MG63 (cell line): ENCODE results near the gene STRN4. TPM values are rescaled to one million over a fixed set of nuclear protein-coding genes. Genes with fewer than 3 reads are reported as not detected.

Source experiments
- DNase-seq: peaks from one replicate; pipeline ENCODE4 v3.0.0-alpha.2; 2020
- H3K27me3 ChIP-seq: fragments of 250-450 bp; sonication (Bioruptor Pico); 2 replicates; pipeline ENCODE4 v1.5.1; 2020; ENCODE audit warnings: mild to moderate bottlenecking, moderate library complexity
- H3K36me3 ChIP-seq: fragments of 250-450 bp; sonication (Bioruptor Pico); 2 replicates; pipeline ENCODE4 v1.5.1; 2020; ENCODE audit warnings: mild to moderate bottlenecking, moderate library complexity
- H3K4me3 ChIP-seq: fragments of 250-450 bp; sonication (Bioruptor Pico); 2 replicates; pipeline ENCODE4 v1.5.1; 2020; ENCODE audit warnings: mild to moderate bottlenecking, moderate library complexity
- H3K9me3 ChIP-seq: fragments of 250-450 bp; sonication (Bioruptor Pico); 2 replicates; pipeline ENCODE4 v1.5.1; 2020; ENCODE audit warnings: mild to moderate bottlenecking, moderate library complexity
- total RNA-seq: library from RNA; depleted of rRNA; stranded (reverse); fragments of >200 nt; shearing (Covaris generic); gene quantifications from 2 replicates; pipeline ENCODE4 v1.2.3, GENCODE V29; 2014; ENCODE audit warnings: low replicate concordance; rRNA removed

STRN4 gene
- total RNA-seq, 1 experiment from 2014 or later, result 81.7 TPM

DNA sequence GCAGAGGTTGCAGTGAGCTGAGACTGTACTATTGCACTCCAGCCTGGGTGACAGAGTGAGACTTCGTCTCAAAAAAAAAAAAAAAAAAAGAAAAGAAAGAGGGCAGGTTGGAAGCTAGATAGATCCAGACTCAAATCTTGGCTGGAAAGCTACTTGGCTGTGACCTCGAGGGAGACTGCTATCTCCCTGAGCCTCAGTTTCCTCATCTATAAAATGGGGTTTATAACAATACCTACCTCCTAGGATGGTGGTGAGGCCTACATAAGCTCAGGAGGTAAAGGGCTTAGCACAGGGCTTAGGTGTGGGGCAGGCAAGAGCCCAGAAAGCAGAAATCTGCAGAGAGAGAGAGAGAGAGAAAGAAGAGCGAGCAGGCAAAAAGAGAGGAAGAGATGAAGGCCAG lies 61.1 kb downstream of the STRN4 start:
- peaks cover 46% of the 10 kb centered on the region for H3K36me3 ChIP-seq
- no peak overlapping the region for H3K4me3 ChIP-seq
- H3K27me3 ChIP-seq, result no peaks in the 10 kb centered on the region

DNA sequence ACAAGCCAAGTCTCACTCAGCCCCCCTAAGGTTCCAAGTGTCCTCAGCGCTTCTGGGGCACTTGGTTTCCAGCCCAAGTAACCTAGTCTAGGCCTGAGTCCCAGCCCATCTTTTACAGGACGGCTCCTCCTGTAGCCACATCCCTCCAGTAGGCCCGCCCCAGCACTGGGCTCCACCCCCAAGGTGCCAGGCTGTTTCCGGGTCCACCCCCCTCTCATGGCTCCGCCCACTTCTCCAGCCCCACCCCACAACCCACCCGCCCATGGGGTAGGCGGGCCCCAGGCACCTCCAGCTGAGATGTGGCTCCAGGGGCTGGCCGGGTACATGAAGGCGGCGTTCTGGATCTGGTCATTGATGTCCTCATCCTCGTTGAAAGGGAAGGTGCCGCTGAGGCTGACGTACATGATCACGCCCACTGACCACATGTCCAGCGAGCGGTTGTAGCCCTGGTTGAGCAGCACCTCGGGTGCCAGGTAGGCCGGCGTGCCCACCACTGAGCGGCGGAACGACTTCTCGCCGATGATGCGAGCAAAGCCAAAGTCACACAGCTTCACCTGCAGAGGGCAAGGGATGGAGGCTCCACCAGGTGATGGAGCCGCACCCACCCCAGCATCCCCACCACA lies 68.0 kb downstream of the STRN4 start:
- Histone ChIP-seq H3K4me3 (no peak overlapping the region), H3K27me3 (no peaks in the 10 kb centered on the region), H3K9me3 (no peaks in the 10 kb centered on the region), H3K36me3 (peaks cover 49% of the 10 kb centered on the region)
- DNase-seq, result peak; percentile 36

More for the DNA sequence above, 61.1 kb downstream of the STRN4 start:
- no peak for DNase-seq
- no peaks in the 10 kb centered on the region for H3K9me3 ChIP-seq

DNA sequence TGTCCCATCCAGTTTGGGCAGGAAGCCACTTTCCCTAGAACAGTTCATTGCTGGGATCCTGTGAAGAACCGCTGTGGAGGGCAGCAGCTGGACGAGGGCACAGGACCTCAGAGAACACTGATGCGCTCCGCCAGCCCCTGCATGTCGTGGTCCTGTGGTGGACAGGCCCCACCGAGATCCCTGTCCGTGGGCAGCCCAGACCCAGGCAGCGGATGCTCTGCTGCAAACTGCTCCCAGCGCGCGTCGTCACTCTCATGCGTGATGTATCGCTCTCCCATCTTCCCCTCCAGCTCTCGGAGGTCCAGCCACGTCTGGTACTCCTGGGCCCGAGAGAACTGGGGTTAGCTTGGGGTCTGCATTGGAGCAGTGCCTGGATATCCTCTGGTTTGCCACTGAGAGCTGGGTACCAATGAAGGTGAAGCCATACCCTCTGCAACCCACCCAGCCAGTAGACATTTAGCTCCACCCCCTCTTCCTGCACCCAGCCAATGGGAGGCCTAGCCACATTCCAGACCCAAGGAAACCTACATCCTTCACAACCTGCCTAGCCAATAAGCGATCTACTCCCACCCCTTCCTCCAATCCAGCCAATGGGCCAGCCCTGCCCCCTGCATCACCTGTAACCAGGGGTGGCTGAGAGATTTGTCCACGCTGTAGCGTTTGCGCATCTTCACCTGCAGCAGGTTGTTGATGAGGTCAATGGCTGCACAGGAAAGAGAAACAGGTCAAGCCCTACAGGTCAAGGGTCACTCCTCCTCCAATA lies 71.7 kb downstream of the STRN4 start:
- peak; percentile 35 for DNase-seq
- no peak overlapping the region for H3K4me3 ChIP-seq

DNA sequence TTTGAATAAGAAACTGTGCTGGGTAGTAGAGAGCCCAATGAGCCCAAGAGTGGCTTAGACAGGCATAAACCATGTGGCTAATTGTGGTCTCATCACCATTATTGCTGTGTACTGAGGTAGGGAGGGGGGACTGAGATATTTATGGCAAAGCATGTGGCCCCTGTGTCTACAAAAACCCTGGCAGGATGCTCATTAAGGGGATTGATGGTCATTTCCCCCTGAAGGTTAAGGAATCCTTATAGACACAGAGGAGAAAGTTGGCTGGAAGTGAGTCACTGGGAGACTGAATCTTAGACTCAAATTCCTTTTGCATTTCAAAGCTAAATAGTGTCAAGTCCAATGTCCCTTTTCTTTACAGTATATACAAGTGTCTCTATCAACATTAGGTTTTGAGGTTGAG lies 75.4 kb downstream of the STRN4 start:
- peaks cover 18% of the 10 kb centered on the region for H3K36me3 ChIP-seq
- no peak overlapping the region for H3K4me3 ChIP-seq
- no peak for DNase-seq
- no peaks in the 10 kb centered on the region for H3K27me3 ChIP-seq
- no peaks in the 10 kb centered on the region for H3K9me3 ChIP-seq

More for the DNA sequence above, 71.7 kb downstream of the STRN4 start:
- Histone ChIP-seq H3K27me3 (no peaks in the 10 kb centered on the region), H3K9me3 (no peaks in the 10 kb centered on the region), H3K36me3 (peaks cover 34% of the 10 kb centered on the region)

Other genes with a start within 250 kb of the STRN4 start
- gene CALM3, start 145.1 kb downstream of the STRN4 start, total RNA-seq, result 90.4 and 116 TPM in 2 replicates
- gene PTGIR, start 121.4 kb downstream of the STRN4 start, total RNA-seq, result not detected in 2 replicates
- not detected in 2 replicates for gene GNG8, start 110.2 kb downstream of the STRN4 start, total RNA-seq
- gene DACT3, start 85.3 kb downstream of the STRN4 start, total RNA-seq, result 1.5 and 1.7 TPM in 2 replicates
- 8.6 and 20.4 TPM in 2 replicates for gene PRKD2, start 29.3 kb downstream of the STRN4 start, total RNA-seq
- 6.5 and 18.0 TPM in 2 replicates for gene FKRP, start 393 bp downstream of the STRN4 start, total RNA-seq
- gene SLC1A5, start 42.1 kb upstream of the STRN4 start, total RNA-seq, result 170 and 305 TPM in 2 replicates
- gene AP2S1, start 104.4 kb upstream of the STRN4 start, total RNA-seq, result 216 and 390 TPM in 2 replicates
- 7.8 and 14.7 TPM in 2 replicates for gene ARHGAP35, start 114.5 kb upstream of the STRN4 start, total RNA-seq